ENCODE results near the gene GPR176. TPM values are rescaled to one million over a fixed set of nuclear protein-coding genes. Genes with fewer than 3 reads are reported as not detected.

Gene GPR176
- polyA plus RNA-seq, 3 donors = 0.68 to 4.6 (median 2.7) TPM

GRCh38 chr15:39939487-39940452 is 19.7 kb upstream of the GPR176 start:
- 69 to 85% (median 74%) methylated on average over 6 of the region's 6 CpGs for WGBS, 3 donors
- H3K27ac ChIP-seq (ENCODE audit: low read depth, low read length) = no peak overlapping the region

- H3K27ac ChIP-seq (ENCODE audit: low read depth, low read length) = no peak overlapping the region
- WGBS, 3 donors = 86 to 89% (median 86%) methylated on average over 5 of the region's 5 CpGs
Measured at GRCh38 chr15:39937696-39938095, 17.6 kb upstream of the GPR176 start.

GRCh38 chr15:39936681-39937080 is 16.6 kb upstream of the GPR176 start:
- H3K27ac ChIP-seq (ENCODE audit: low read depth, low read length) = no peak overlapping the region
- 65 to 77% (median 77%) methylated on average over 3 of the region's 3 CpGs for WGBS, 3 donors

GRCh38 chr15:39936187-39936586 is 16.1 kb upstream of the GPR176 start:
- H3K27ac ChIP-seq (ENCODE audit: low read depth, low read length) = no peak overlapping the region
- 94 to 97% (median 97%) methylated on average over 7 of the region's 7 CpGs for WGBS, 3 donors

- WGBS, 3 donors = 90 to 92% (median 92%) methylated on average over 4 of the region's 4 CpGs
- no peak overlapping the region for H3K27ac ChIP-seq (ENCODE audit: low read depth, low read length)
Measured at GRCh38 chr15:39935241-39935640, 15.2 kb upstream of the GPR176 start.

- 10 to 14% (median 14%) methylated on average over 13 of the region's 13 CpGs for WGBS, 3 donors
- no peak overlapping the region for H3K27ac ChIP-seq (ENCODE audit: low read depth, low read length)
Measured at GRCh38 chr15:39934397-39935071, 14.5 kb upstream of the GPR176 start.

GRCh38 chr15:39931615-39932014 is 11.5 kb upstream of the GPR176 start:
- no peak overlapping the region for H3K27ac ChIP-seq (ENCODE audit: low read depth, low read length)
- WGBS, 3 donors = 64 to 85% (median 72%) methylated on average over 3 of the region's 3 CpGs

GRCh38 chr15:39926526-39926925 is 6.5 kb upstream of the GPR176 start:
- WGBS, 3 donors = 92 to 95% (median 94%) methylated on average over 5 of the region's 5 CpGs
- H3K27ac ChIP-seq (ENCODE audit: low read depth, low read length) = no peak overlapping the region

GRCh38 chr15:39925112-39925842 is 5.2 kb upstream of the GPR176 start:
- H3K27ac ChIP-seq (ENCODE audit: low read depth, low read length) = no peak overlapping the region
- 77 to 82% (median 78%) methylated on average over 5 of the region's 5 CpGs for WGBS, 3 donors

- no peak overlapping the region for H3K27ac ChIP-seq (ENCODE audit: low read depth, low read length)
- 81 to 88% (median 82%) methylated on average over 3 of the region's 3 CpGs for WGBS, 3 donors
Measured at GRCh38 chr15:39924437-39924836, 4.4 kb upstream of the GPR176 start.

- no peak overlapping the region for H3K27ac ChIP-seq (ENCODE audit: low read depth, low read length)
- WGBS, 3 donors = 65 to 69% (median 65%) methylated on average over 4 of the region's 4 CpGs
Measured at GRCh38 chr15:39922462-39923092, 2.5 kb upstream of the GPR176 start.

- WGBS, 3 donors = 70 to 80% (median 78%) methylated on average over 6 of the region's 6 CpGs
- no peak overlapping the region for H3K27ac ChIP-seq (ENCODE audit: low read depth, low read length)
Measured at GRCh38 chr15:39921274-39921638, 1.2 kb upstream of the GPR176 start.

- H3K27ac ChIP-seq (ENCODE audit: low read depth, low read length) = no peak overlapping the region
- 1% methylated on average over 69 to 70 of the region's 70 CpGs for WGBS, 3 donors
Measured at GRCh38 chr15:39920510-39921273, 626 bp upstream of the GPR176 start.

GRCh38 chr15:39919411-39919747 is 687 bp downstream of the GPR176 start:
- H3K27ac ChIP-seq (ENCODE audit: low read depth, low read length) = no peak overlapping the region
- WGBS, 3 donors = 5 to 6% (median 5%) methylated on average over 15 of the region's 15 CpGs

GRCh38 chr15:39918688-39919385 is 1.2 kb downstream of the GPR176 start:
- 29 to 38% (median 31%) methylated on average over 13 of the region's 13 CpGs for WGBS, 3 donors

GRCh38 chr15:39914977-39915376 is 5.1 kb downstream of the GPR176 start:
- 70 to 79% (median 75%) methylated on average over 2 of the region's 2 CpGs for WGBS, 3 donors
- H3K27ac ChIP-seq (ENCODE audit: low read depth, low read length) = no peak overlapping the region

More at GRCh38 chr15:39918688-39919385, 1.2 kb downstream of the GPR176 start:
- H3K27ac ChIP-seq (ENCODE audit: low read depth, low read length) = no peak overlapping the region

GRCh38 chr15:39909007-39909406 is 11.1 kb downstream of the GPR176 start:
- no peak overlapping the region for H3K27ac ChIP-seq (ENCODE audit: low read depth, low read length)
- 63 to 80% (median 63%) methylated on average over 5 of the region's 5 CpGs for WGBS, 3 donors

Measured in adipose tissue (tissue), 3 donors.